Adrenal gland (tissue), 5 donors: Measurements from ENCODE around the gene RBM7.
A peak's percentile ranks its signal among the peaks of the same experiment; 100 is the strongest.

Experiments
- POLR2A ChIP-seq, 2 donors: fragments of 450-650 bp; IDR thresholded peaks; one replicate each; pipeline ENCODE4 v1.6.1; 2017; ENCODE audit warnings: antibody characterized with exemption in 2 of 2, mild to moderate bottlenecking in 2 of 2, moderate library complexity in 1 of 2
- TF ChIP-seq, protein P1 (sequence below), 6 experiments: fragments of 450-650 bp in 4 of 6; fragments of 200-600 bp in 2 of 6; sonication (generic) in 1 of 6; IDR thresholded peaks; 1 replicate in 5 of 6; 2 replicates in 1 of 6; pipeline versions ENCODE4 v1.5.1 to v1.8.0; 2016 to 2021; ENCODE audit warnings: antibody characterized with exemption in 6 of 6, mild to moderate bottlenecking in 2 of 6, moderate library complexity in 1 of 6
- donor health status: DM: no; HTN: no; CAD: no.

DNA sequence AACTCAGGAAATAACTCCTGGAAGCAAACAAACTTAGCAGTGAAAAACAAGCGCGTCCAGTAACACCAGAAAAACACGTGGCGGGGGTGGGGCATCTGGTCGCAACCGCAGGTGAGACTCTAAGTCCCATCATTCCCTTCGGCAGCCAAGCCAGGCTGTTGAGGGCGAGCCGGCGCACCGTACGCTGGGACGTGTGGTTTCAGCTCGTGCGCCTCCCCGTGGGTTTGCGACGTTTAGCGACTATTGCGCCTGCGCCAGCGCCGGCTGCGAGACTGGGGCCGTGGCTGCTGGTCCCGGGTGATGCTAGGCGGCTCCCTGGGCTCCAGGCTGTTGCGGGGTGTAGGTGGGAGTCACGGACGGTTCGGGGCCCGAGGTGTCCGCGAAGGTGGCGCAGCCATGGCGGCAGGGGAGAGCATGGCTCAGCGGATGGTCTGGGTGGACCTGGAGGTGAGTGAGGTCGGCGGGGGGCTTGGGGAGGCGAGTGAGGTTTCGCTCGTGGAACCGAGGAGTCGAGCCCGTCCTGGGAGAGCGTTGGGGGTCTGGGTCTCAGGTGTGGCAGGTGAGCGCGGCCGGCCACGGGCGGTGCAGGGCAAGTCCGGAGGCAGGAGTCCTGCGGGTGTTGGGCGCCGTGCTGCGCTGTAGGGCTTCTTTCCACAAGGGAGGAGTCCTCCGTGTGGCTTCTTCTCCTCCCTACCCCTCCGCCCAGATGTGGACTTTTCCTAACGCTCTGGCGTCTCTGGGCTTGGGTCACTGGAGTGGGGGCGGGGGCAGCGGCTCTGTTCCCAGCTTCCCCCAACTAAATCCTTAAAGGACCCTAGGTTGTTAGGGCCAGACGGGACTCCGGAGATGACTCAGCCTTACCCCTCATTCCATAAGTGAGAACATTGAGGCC, 39.0 kb downstream of the RBM7 start, which contains the start of gene REXO2:
- TF ChIP-seq, protein P1, sequence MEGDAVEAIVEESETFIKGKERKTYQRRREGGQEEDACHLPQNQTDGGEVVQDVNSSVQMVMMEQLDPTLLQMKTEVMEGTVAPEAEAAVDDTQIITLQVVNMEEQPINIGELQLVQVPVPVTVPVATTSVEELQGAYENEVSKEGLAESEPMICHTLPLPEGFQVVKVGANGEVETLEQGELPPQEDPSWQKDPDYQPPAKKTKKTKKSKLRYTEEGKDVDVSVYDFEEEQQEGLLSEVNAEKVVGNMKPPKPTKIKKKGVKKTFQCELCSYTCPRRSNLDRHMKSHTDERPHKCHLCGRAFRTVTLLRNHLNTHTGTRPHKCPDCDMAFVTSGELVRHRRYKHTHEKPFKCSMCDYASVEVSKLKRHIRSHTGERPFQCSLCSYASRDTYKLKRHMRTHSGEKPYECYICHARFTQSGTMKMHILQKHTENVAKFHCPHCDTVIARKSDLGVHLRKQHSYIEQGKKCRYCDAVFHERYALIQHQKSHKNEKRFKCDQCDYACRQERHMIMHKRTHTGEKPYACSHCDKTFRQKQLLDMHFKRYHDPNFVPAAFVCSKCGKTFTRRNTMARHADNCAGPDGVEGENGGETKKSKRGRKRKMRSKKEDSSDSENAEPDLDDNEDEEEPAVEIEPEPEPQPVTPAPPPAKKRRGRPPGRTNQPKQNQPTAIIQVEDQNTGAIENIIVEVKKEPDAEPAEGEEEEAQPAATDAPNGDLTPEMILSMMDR (IDR thresholded peaks at IDR 0.05) = peak in 4 of 6 experiments; percentile 7 to 29 (median 16)
- TF ChIP-seq POLR2A (IDR thresholded peaks at IDR 0.05) = peak; percentile 27 to 91
